IMR-90 (cell line): Measurements from ENCODE around the gene CDR2. TPM values are rescaled to one million over a fixed set of nuclear protein-coding genes. Genes with fewer than 3 reads are reported as not detected.

Experiments used
- ATAC-seq: fragments of 200-7000 bp; cut with Tn5 transposase; 2 replicates; pipeline ENCODE4 v1.9.1; 2020; ENCODE audit warnings: low read depth, mild to moderate bottlenecking, moderate library complexity
- BruUV-seq: library from RNA; stranded (reverse); fragments of 400-500 nt; replicated peaks from 2 replicates; lab custom pipeline; 2021; lab: Mats Ljungman, UMichigan
- CTCF ChIA-PET: fragments of 300-600 bp; formaldehyde crosslinking; extraction: SDS; loops from one replicate; lab custom pipeline; 2021; ENCODE audit warnings: antibody characterized with exemption; lab: Yijun Ruan, JAX
- POLR2A ChIA-PET: fragments of 300-600 bp; sonication (Branson Sonifier 250); formaldehyde crosslinking; loops from one replicate; lab custom pipeline; 2022; ENCODE audit warnings: antibody characterized with exemption; ENCODE audit not compliant: unreplicated experiment; lab: Charles Lee
- DNase-seq: peaks from one replicate; pipeline ENCODE4 v3.0.0; 2013
- H2AFZ ChIP-seq: replicated peaks from 2 replicates; pipeline ENCODE3; 2013; ENCODE audit warnings: low read length, mild to moderate bottlenecking; ENCODE audit not compliant: poor library complexity
- H2AK5ac ChIP-seq: 2 replicates; pipeline ENCODE4 v1.6.1; 2013; ENCODE audit warnings: low read depth, low read length, inconsistent platforms
- H2AK9ac ChIP-seq: replicated peaks from 2 replicates; pipeline ENCODE3; 2013; ENCODE audit warnings: mild to moderate bottlenecking, low read depth, low read length, moderate library complexity; ENCODE audit not compliant: poor library complexity
- H2BK120ac ChIP-seq: 2 replicates; pipeline ENCODE4 v1.6.1; 2013; ENCODE audit warnings: low read depth, low read length, inconsistent platforms
- H2BK15ac ChIP-seq: 3 replicates; pipeline ENCODE4 v1.6.1; 2013; ENCODE audit warnings: low read depth, low read length, inconsistent platforms
- H2BK20ac ChIP-seq: 2 replicates; pipeline ENCODE4 v1.6.1; 2013; ENCODE audit warnings: low read depth, mild to moderate bottlenecking, inconsistent platforms, low read length, moderate library complexity
- H2BK5ac ChIP-seq: 2 replicates; pipeline ENCODE4 v1.6.1; 2013; ENCODE audit warnings: mild to moderate bottlenecking, low read depth, low read length, inconsistent platforms; ENCODE audit not compliant: poor library complexity, severe bottlenecking
- H3K14ac ChIP-seq: replicated peaks from 2 replicates; pipeline ENCODE4 v1.6.1; 2013; ENCODE audit warnings: low read depth, low read length, inconsistent platforms
- H3K18ac ChIP-seq: 2 replicates; pipeline ENCODE4 v1.6.1; 2013; ENCODE audit warnings: low read depth, low read length, control low read depth
- H3K23ac ChIP-seq: 2 replicates; pipeline ENCODE4 v1.6.1; 2013; ENCODE audit warnings: low read depth, low read length, inconsistent platforms
- H3K27ac ChIP-seq: 2 replicates; pipeline ENCODE4 v1.5.1; 2013; ENCODE audit warnings: mild to moderate bottlenecking, control low read depth, low read length; ENCODE audit not compliant: insufficient read depth
- H3K27me3 ChIP-seq: 2 replicates; pipeline ENCODE4 v1.6.1; 2013; ENCODE audit warnings: low read length; ENCODE audit not compliant: control insufficient read depth, insufficient read depth
- H3K36me3 ChIP-seq: 2 replicates; pipeline ENCODE4 v1.6.1; 2013; ENCODE audit warnings: low read length, mixed read lengths; ENCODE audit not compliant: control insufficient read depth, insufficient read depth
- H3K4ac ChIP-seq: 2 replicates; pipeline ENCODE4 v1.6.1; 2013; ENCODE audit warnings: low read depth, low read length, inconsistent platforms
- H3K4me1 ChIP-seq: 2 replicates; pipeline ENCODE4 v1.6.1; 2013; ENCODE audit warnings: low read length, mixed read lengths; ENCODE audit not compliant: control insufficient read depth, insufficient read depth
- H3K4me2 ChIP-seq: 2 replicates; pipeline ENCODE4 v1.6.1; 2013; ENCODE audit warnings: low read depth, mild to moderate bottlenecking, control low read depth, low read length, moderate library complexity
- H3K4me3 ChIP-seq: 2 replicates; pipeline ENCODE4 v1.5.1; 2013; ENCODE audit warnings: low read depth, mild to moderate bottlenecking, control low read depth, low read length, moderate library complexity; ENCODE audit not compliant: insufficient read depth
- H3K56ac ChIP-seq: 2 replicates; pipeline ENCODE4 v1.6.1; 2013; ENCODE audit warnings: low read length, inconsistent platforms; ENCODE audit not compliant: insufficient read depth; ENCODE audit errors: extremely low read depth
- H3K79me1 ChIP-seq, 2 experiments: 2 replicates each; pipeline ENCODE4 v1.6.1; 2013; ENCODE audit warnings: low read length in 2 of 2, inconsistent platforms in 1 of 2, low read depth in 1 of 2
- H3K9ac ChIP-seq: 2 replicates; pipeline ENCODE4 v1.6.1; 2013; ENCODE audit warnings: low read depth, low read length, control low read depth
- H3K9me1 ChIP-seq: 2 replicates; pipeline ENCODE4 v1.6.1; 2013; ENCODE audit warnings: low read length, inconsistent platforms; ENCODE audit not compliant: insufficient read depth
- H3K9me3 ChIP-seq: 2 replicates; pipeline ENCODE4 v1.6.1; 2013; ENCODE audit warnings: low read length; ENCODE audit not compliant: control insufficient read depth, insufficient read depth
- H4K20me1 ChIP-seq: 2 replicates; pipeline ENCODE4 v1.6.1; 2013; ENCODE audit warnings: low read length, inconsistent platforms; ENCODE audit not compliant: insufficient read depth
- H4K5ac ChIP-seq: 2 replicates; pipeline ENCODE4 v1.6.1; 2013; ENCODE audit warnings: mild to moderate bottlenecking, low read depth, low read length, control low read depth
- H4K8ac ChIP-seq, 2 experiments: 2 replicates each; pipeline ENCODE4 v1.6.1; 2013; ENCODE audit warnings: low read depth in 2 of 2, low read length in 2 of 2, control low read depth in 1 of 2, inconsistent platforms in 1 of 2
- H4K91ac ChIP-seq: 2 replicates; pipeline ENCODE4 v1.6.1; 2013; ENCODE audit warnings: low read depth, low read length, inconsistent platforms; ENCODE audit not compliant: insufficient read depth
- BHLHE40 ChIP-seq: fragments of 150-350 bp; IDR thresholded peaks from 2 replicates; pipeline ENCODE4 v1.6.1; 2016; ENCODE audit warnings: mild to moderate bottlenecking, low read depth, low read length
- MAFK ChIP-seq: IDR thresholded peaks from 2 replicates; pipeline ENCODE4 v1.6.1; 2012; ENCODE audit warnings: low read depth, low read length, improper control_type of control experiment
- MXI1 ChIP-seq: IDR thresholded peaks from 2 replicates; pipeline ENCODE4 v1.6.1; 2012; ENCODE audit warnings: low read depth, mild to moderate bottlenecking, low read length, moderate library complexity, borderline replicate concordance
- NFE2L2 ChIP-seq: fragments of 150-350 bp; IDR thresholded peaks from 2 replicates; pipeline ENCODE4 v1.6.1; 2016; ENCODE audit warnings: low read depth, mild to moderate bottlenecking, low read length
- USF2 ChIP-seq: fragments of 150-350 bp; IDR thresholded peaks from 2 replicates; pipeline ENCODE4 v1.6.1; 2017; ENCODE audit warnings: mild to moderate bottlenecking, antibody characterized with exemption, low read length, low read depth
- WGBS, 2 experiments: methylation state at CpG; one replicate each; pipeline versions ENCODE4 v1.1.5 to v1.1.7; 2013; ENCODE audit warnings: missing lambda C conversion rate in 2 of 2; ENCODE audit not compliant: insufficient read length in 1 of 2; ENCODE audit errors: extremely low coverage in 2 of 2; 5-methylcytosine and 5-hydroxymethylcytosine counted together
- dilution Hi-C: fragments of 300-500 bp; cut with HindIII; formaldehyde crosslinking; loops from one replicate; pipeline ENCODE4 v1.14.3; 2018; ENCODE audit warnings: low sequenced_read_pairs; ENCODE audit not compliant: unreplicated experiment
- in situ Hi-C: fragments of 300-500 bp; cut with MboI; formaldehyde crosslinking; loops from 3 replicates; pipeline ENCODE4 v1.14.3; 2019; ENCODE audit warnings: low sequenced_read_pairs, inconsistent platforms, mixed read lengths
- intact Hi-C: fragments of 100-400 bp; cut with micrococcal nuclease; formaldehyde crosslinking; loops from 2 replicates; pipeline ENCODE4 v1.10.0; 2022
- polyA plus RNA-seq, 3 experiments: library from polyadenylated mRNA; depleted of rRNA; stranded (reverse); fragments of >200 nt; gene quantifications; 2 replicates each; pipeline ENCODE4 v1.2.3, GENCODE V29; 2012; ENCODE audit warnings: low replicate concordance in 1 of 3
- total RNA-seq: library from RNA; depleted of rRNA; stranded (reverse); fragments of >200 nt; gene quantifications from 2 replicates; pipeline ENCODE4 v1.2.3, GENCODE V29; 2012
- TF ChIP-seq, protein P1 (sequence below): conservative IDR thresholded peaks from 2 replicates; pipeline ENCODE4 v1.5.1; 2012; ENCODE audit warnings: mild to moderate bottlenecking, low read depth, low read length, improper control_type of control experiment

The CDR2 gene
- total and polyA plus RNA-seq, 2 of the 4 experiments (the other 2 are of a cell fraction) = 37.7 to 48.4 TPM

DNA sequence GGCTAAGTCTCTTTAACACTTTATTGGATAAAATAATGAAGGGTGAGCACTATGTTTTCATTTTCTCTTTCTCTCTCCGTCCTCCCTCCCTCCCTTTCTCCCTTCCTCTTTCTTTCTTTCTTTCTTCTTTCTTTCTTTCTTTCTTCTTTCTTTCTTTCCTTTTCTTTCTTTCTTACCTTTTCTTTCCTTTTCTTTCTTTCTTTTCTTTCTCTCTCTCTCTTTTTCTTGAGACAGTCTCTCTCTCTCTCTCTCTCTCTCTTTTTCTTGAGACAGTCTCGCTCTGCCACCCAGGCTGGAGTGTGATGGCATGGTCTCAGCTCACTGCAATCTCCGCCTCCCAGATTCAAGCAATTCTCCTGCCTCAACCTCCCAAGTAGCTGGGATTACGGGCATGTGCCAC lies 21.5 kb upstream of the CDR2 start:
- TF ChIP-seq, protein P1, sequence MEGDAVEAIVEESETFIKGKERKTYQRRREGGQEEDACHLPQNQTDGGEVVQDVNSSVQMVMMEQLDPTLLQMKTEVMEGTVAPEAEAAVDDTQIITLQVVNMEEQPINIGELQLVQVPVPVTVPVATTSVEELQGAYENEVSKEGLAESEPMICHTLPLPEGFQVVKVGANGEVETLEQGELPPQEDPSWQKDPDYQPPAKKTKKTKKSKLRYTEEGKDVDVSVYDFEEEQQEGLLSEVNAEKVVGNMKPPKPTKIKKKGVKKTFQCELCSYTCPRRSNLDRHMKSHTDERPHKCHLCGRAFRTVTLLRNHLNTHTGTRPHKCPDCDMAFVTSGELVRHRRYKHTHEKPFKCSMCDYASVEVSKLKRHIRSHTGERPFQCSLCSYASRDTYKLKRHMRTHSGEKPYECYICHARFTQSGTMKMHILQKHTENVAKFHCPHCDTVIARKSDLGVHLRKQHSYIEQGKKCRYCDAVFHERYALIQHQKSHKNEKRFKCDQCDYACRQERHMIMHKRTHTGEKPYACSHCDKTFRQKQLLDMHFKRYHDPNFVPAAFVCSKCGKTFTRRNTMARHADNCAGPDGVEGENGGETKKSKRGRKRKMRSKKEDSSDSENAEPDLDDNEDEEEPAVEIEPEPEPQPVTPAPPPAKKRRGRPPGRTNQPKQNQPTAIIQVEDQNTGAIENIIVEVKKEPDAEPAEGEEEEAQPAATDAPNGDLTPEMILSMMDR = no peak
- TF ChIP-seq MAFK (no peak), NFE2L2 (no peak), BHLHE40 (no peak), MXI1 (no peak), USF2 (no peak)
- Histone ChIP-seq H3K56ac (no peak overlapping the region), H3K9me1 (peaks cover 14% of the 10 kb centered on the region), H2AK9ac (no peak overlapping the region), H3K23ac (no peak overlapping the region), H3K9me3 (no peaks in the 10 kb centered on the region), H2BK120ac (no peak overlapping the region), H3K4ac (no peak overlapping the region), H3K4me2 (no peak overlapping the region), H3K79me1 (peaks cover 0 to 8% of the 10 kb centered on the region in 2 experiments; a peak in 2 of 4 replicates), H3K27ac (no peak overlapping the region), H2AK5ac (no peak overlapping the region), H2BK5ac (no peak overlapping the region), H3K4me3 (no peak overlapping the region), H2BK15ac (no peak overlapping the region), H4K5ac (no peak overlapping the region), H3K9ac (no peak overlapping the region), H2BK20ac (no peak overlapping the region), H4K20me1 (no peaks in the 10 kb centered on the region), H2AFZ (no peak overlapping the region), H4K8ac (no peak overlapping the region), H3K4me1 (peaks cover 14% of the 10 kb centered on the region), H4K91ac (no peak overlapping the region), H3K14ac (no peak overlapping the region), H3K27me3 (no peaks in the 10 kb centered on the region), H3K36me3 (no peaks in the 10 kb centered on the region), H3K18ac (no peak overlapping the region)
- intact Hi-C loops (no loop called here), dilution Hi-C loops (no loop called here), in situ Hi-C loops (no loop called here)
- ChIA-PET CTCF (no interaction called here), POLR2A (no interaction called here)
- no peak for DNase-seq
- no TSS peak for BruUV-seq
- WGBS, 2 experiments = no CpG with 5 or more reads among the region's 4 CpGs
- ATAC-seq = no peak
